HG03039 (cell line): ENCODE results near the gene PLEKHA7.
"Not testable (repeated sequence)": the region's sequence is repeated elsewhere in the genome, so short reads cannot be mapped to it uniquely, and the experiment has no call there.

Experiments
- ATAC-seq: cut with Tn5 transposase; IDR thresholded peaks from one replicate; pipeline ENCODE4 v1.9.1; 2021; ENCODE audit warnings: mild to moderate bottlenecking, moderate library complexity; ENCODE audit not compliant: unreplicated experiment

PLEKHA7 gene

DNA sequence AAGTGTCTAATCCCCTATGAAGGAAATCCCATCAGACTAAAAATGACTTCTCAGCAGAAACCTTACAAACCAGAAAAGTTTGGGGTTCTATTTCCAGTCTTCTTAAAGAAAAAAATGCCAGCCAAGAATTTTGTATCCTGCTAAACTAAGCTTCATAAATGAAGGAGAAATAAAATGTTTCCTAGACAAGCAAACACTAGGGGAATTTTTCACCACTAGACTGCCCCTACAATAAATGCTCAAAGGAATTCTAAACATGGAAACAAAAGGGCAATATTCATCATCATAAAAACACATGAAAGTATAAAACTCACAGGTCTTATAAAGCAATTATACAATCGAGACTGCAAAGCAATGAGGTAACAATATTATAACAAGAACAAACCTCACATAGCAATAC lies 124.3 kb downstream of the PLEKHA7 start:
- ATAC-seq = no peak

DNA sequence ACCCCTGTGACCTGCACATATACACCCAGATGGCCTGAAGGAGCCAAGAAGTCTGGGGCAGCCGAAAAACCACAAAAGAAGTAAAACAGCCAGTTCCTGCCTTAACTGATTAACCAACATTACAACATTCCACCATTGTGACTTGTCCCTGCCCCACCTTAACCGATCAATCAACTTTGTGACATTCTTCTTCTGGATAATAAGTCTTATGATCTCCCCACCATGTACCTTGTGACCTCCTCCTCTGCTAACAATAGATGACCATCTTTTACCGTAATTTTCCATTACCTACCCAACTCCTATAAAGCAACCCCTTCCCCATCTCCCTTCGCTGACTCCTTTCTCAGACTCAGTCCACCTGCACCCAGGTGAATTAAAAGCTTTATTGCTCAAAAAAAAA lies 125.2 kb downstream of the PLEKHA7 start:
- ATAC-seq = not testable (repeated sequence)

DNA sequence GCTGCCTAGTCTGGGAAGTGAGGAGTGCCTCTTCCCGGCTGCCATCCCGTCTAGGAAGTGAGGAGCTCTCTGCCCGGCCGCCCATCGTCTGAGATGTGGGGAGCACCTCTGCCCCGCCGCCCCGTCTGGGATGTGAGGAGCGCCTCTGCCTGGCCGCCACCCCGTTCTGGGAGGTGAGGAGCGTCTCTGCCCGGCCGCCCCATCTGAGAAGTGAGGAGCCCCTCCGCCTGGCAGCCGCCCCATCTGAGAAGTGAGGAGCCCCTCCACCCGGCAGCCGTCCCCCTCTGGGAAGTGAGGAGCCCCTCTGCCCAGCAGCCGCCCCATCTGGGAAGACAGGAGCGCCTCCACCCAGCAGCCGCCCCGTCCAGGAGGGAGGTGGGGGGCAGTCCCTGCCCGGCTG lies 126.3 kb downstream of the PLEKHA7 start:
- not testable (repeated sequence) for ATAC-seq

DNA sequence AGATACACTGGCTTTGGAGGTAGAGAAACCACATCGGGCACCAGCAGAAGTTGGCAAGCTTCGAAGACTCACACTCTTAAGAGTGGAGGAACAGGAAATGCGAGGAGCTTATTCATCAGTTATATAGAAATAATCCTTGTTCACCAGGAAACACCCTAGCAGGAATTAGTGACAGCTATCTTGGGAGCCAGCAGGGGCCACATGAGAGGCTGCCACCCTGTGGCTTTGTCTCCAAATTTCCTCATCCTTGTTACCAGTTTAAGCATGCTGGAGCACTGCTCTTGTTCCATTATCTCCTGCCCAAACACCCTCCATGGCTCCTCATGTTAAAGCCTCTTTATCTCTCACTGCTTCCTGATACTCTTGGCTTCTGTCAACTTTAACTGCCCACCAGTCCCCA lies 131.0 kb downstream of the PLEKHA7 start:
- no peak for ATAC-seq

DNA sequence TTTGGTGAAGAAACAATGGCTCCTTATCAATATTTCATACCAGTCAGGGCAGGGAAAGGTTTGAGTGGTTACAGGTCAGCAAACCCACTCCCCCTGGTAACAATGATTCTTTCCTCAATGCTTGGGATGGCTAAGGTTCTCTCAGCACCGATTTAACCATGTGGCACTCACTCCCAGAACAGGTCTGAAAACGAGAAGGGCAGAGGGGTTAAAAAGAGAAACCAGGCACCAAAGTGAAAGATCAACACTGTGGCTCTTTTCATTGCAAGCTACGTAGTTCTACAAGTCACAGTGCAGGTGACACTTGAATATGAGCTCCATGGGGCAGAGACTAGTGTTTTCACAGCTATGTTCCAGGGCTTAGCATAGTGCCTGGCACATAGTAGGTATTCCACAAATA lies 132.4 kb downstream of the PLEKHA7 start:
- ATAC-seq = no peak

DNA sequence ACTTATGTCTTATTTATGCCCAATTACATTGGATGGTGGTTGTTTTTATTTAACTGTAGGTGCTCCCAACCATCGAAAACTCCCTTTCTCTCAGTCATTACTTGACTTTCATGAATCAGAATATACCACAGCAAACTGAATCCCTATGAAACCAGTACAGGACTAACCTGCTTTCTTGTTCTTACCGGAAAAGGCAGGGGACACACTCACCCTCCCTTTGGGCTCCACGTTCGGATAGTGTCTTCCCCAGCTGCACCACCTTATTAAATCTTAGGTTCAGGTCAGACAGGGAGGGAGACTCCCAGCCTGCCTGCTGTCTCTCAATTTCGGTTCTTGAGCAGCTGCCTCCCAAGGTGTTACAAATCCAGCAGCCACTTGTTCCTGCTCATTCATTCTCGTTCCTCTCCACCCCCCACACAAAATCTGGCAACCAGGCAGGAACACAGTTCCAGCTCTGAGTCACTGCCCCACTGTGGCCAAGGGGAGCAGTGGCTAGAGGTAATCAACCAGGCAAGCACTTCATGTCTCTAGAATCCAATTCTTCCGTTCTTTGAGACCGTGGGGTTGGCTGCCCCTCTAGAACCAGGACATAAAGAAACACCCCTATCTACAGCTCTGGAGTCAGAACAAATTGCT lies 133.0 kb downstream of the PLEKHA7 start:
- no peak for ATAC-seq

DNA sequence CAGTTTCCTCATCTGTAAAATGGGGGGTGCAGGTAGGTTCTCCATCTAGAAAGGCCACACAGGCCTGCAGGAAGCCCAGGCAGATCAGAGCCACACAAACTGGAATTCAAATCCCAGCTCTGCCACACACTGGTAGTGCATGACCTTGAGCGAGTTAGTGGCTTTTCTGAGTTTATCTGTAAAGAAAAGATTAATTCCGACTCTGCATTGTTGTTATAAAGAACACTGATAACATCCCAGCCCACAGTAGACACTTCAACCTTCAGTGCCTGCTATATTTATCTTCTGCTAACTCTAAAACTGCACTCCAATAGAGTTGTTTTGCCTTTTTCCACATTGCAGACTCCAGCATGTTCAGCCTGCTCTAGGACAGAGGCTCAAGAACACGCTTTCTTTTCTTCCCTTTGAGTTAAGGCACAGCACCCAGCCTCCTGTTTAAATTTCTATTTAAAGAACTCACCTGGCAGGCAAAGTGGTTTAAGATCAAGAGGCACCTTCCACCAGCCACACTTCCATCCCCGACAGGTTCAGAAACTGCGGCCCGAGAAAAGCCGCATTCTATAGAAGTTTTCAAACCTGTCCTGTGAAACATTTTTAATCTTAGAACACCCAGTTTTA lies 133.9 kb downstream of the PLEKHA7 start:
- no peak for ATAC-seq

DNA sequence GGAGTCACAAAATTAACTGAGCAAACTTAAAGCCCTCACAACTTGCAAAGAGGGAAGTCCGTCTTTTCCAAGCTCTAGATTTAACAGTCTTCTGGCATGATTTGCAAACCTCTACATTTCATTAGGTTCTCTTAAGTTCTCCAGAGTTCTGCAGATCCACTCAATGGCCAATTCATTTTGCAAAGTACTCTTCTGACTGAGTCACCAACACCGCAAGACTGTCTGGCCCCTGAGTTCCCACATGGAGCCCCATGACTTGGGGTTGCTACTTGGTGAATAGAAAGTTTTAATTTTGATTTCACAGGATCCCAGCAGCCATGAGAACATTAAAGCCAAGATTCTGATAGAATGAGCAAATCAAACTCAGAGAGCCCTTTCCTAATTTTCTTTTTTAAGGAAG lies 134.5 kb downstream of the PLEKHA7 start:
- ATAC-seq = no peak

DNA sequence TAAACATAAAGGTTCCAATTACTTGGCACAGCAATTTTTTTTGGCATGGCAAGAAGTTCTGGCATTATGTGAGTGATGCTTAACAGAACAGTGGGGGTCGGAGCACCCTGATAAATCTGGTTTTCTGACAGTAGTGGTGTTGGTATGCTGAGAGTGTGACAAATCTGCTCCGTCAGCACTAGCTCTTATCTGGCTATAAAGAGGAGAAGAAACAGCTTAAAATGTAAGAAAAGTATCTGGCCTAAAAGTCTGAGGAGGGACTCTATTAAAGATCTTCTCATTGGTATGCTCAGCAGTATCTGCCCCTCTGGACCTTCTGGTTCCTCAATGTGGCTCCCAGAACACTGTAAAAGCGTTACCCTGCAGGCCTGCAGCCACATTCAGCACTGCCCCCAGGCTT lies 137.4 kb downstream of the PLEKHA7 start:
- ATAC-seq = no peak

DNA sequence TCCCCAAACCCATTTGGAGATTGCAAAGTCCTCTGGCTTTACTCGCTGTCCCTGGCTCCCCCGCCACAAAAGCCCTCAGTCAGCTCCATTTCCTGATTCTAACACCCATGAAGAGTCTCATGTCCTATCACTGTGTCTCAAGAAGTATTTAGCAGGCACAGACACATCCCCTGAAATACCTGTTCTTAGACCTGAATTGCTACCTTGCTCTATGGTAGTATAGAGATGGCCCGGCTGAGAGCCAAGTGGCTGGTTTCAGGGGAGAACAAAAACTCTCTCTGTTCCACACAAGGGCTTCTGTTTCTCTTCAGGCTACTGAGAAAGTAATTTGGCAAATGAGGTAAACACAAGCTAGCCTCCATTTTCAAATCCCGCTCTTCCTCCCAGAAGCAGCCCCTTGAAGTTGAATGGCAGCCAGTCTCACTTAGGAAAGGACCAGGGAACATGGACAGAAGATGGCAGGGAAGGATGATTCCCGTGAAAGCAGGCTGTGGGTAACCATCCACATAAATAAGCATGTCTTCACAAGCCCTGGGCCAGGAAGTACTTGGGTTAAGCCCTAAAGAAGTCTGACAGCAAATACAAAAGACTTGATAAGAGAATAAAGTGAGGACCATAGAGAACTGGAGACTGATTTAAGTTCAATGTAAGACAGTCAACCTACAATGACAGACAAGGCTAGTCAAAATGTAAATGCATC lies 138.0 kb downstream of the PLEKHA7 start:
- no peak for ATAC-seq

DNA sequence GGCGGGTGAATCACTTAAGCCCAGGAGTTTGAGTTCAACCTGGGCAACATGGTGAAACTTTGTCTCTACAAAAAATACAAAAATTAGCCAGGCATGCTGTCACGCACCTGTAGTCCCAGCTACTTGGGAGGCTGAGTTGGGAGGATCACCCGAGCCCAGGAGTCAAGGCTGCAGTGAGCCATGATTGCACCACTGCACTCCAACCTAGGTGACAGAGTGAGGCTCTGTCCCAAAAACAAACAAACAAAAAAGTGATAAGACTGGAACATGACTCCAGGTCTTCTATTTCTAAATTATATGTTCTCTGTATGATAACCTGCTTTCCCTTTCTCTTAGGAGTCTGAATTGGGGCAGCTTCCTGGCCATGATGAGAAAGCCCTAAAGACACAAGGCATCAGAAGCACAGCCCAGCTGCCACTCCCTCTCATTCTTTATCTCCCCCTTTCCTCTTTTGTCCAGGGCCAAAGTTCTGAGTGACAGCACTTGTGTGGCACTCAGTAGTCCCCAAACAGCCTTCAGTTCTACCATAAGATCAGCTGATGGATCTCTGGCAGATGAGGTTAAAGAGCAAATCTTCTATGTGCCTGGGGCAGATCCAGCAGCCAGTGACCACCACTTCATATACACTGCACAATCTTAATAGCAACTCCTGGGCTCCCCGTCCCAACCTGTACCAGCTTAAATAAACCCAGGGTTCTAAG lies 139.8 kb downstream of the PLEKHA7 start:
- no peak for ATAC-seq

DNA sequence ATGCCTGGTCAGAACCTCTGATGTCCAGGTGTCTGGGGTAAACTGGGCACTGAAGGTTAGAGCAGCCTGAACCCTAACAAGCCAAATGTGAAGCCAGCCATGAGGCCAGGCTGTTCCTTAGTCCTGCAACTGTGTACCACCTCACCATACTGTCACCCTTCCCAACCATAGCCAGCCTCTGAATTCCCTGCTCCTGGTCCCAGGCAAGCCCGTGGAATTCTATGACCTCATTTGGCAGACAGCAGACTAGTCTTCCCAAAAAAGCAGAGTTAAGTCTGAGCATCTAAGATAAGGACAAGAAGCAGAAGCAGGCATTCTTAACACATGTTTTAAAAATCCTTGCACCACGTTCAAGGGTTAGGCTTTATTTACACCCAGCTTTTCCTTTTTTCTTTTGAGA lies 140.9 kb downstream of the PLEKHA7 start:
- ATAC-seq = no peak

DNA sequence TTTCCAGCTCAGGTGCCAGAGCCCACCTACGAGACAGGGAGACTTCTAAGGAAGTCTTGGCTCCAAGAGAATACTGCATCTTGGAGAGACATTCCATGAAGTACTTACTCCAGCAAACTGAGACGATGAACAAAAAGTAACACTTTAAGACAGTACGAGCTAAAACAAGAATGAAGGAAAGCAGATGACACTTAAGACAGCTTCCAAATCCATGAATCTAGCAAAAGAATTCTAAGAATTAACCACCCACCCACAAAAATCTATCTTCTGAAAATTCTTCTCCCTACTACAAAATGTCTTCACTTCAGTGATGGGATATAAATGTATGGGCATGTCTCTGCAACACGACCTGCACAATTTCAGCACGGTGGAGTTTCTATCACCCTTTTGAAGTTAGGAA lies 142.8 kb downstream of the PLEKHA7 start:
- ATAC-seq = no peak

DNA sequence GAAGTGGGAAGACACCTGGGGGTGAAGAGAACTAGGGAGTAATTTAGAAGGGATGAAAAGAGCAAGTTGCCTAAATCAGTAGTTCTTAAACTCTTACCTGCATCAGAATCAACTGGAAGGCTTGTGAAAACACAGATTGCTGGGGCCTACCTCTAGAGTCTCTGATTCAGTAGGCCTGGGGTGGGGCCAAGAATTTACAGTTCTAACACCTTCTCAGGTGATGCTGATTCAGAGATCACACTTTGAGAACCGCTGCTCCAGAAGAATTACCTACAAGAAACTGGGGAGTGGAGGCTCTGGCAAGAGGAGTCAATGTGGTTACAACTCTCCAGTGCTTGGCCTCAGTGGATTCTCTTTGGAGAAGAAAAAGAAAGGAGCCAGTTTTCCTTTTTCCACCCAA lies 147.1 kb downstream of the PLEKHA7 start:
- no peak for ATAC-seq

DNA sequence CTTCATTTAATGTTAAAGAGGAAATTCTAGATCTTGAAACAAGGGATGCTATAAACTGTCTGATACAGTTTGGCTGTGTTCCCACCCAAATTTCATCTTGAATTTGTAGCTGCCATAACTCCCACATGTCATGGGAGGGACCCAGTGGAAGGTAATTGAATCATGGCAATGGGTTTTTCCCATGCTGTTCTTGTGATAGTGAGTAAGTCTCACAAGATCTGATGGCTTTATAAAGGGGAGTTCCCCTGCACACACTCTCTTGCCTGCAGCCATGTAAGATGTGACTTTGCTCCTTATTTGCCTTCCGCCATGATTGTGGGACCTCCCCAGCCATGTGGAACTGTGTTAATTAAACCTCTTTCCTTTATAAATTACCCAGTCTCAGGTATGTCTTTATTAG lies 149.8 kb downstream of the PLEKHA7 start:
- not testable (repeated sequence) for ATAC-seq

DNA sequence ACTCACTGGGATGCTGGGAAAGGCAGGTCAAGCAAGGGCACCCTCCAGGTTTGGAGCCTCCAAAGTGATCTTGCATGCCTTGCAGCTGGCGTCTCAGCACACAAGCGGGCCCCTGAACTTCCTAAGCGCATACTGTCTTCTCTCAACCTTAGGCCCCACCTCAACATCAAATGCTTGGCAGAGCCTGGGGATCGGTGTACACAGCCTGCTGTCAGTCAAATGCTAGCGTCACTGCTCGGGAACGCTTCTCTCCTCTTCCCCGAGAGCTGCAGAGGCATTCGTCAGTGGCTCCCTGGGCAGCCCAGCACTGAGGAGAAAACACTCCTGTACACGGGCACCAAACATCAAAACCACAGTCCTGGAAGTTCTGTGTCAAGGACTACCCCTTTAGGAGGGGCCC lies 150.8 kb downstream of the PLEKHA7 start:
- ATAC-seq = no peak

DNA sequence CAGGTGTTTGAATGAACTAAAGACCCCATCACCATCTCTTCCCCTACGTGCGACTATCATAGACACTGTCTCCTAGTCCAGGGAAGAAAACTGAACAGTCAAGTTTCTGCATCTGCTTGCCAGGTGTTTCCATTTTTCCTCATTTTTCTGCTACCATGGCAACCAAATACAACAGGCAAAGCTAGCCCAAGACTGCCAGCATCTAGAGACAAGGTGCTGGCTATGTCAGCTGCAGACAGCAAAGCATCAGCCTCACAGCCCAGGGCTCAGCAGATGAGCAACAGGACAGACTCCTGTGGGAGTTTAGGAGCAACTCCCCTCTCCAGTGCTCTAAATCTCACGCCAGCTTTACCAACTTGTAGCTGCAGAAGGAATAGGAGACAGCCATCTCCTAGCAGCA lies 151.5 kb downstream of the PLEKHA7 start:
- no peak for ATAC-seq

DNA sequence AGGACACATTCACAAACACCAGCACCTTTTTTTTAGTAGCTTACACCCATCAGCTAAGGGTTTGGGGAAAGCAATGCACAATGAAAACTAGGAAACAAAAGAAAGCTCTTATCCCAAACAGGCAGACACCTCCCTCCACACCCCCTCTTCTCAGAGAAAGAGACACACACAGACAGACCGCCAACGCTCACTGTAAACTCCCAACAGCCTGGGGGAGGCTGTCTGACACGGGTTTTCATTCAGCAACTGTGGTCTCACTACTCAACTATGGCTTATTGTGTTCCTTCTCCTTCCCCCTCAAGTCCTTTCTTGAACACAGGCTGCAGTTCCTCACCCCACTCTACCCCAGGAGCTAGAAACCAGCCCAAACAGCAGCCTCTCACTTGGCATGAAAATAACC lies 152.4 kb downstream of the PLEKHA7 start:
- ATAC-seq = no peak

DNA sequence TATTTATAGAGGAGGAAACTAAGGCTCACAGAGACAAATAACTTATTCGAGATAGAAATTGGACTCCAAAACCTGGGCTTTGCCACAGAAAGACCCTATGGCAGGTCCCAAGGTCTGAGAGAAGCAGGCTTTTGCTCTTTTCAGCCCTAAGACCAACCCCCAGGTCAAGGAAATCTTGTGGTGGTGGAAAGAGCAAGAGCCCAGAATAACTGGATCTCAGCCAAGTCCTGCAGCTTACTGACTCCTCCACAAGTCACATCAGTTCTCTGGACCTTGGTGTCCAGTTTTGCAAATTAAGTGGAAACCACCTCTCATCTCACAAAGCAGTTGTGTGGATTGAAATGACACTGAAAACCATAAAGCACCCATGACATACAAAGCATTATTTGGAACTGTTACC lies 153.6 kb downstream of the PLEKHA7 start:
- no peak for ATAC-seq

DNA sequence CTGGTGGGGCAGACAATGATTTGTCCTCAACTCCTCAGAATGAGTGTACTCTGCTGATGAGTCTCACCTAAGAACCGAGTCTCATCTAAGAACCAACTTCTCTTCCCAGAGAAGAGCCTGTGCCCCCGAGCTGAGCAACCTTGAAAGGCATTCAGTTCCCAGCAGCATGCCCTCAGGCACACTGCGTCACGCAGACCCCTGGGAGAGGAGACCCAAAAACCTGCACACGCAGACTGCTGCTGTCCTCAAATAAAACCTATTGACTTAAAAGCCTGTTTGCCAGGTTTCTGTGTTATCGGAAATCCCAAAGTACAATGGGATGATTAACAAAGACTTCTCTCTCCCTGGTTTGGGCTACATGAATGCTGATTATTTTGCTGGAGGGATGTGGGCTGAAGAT lies 154.6 kb downstream of the PLEKHA7 start:
- no peak for ATAC-seq

DNA sequence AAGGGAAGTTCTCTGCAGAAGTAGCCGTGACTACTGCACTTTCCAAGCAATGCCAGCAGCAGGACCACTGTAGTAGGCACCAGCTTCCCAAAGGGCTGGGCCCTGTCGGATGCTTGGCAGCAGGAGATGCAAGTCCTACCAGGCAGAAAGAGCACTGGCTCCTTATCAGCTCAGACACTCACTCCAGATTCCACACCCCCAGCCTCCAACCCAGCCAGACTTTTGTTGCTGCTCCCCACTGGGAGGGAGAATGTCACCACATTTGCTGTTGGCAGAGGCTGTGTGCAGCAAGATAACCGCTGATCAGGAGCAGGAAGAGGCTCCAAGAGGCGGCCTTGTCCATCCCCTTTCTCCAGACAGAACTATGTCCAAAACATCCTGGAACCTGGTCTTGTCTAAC lies 157.0 kb downstream of the PLEKHA7 start:
- ATAC-seq = no peak

DNA sequence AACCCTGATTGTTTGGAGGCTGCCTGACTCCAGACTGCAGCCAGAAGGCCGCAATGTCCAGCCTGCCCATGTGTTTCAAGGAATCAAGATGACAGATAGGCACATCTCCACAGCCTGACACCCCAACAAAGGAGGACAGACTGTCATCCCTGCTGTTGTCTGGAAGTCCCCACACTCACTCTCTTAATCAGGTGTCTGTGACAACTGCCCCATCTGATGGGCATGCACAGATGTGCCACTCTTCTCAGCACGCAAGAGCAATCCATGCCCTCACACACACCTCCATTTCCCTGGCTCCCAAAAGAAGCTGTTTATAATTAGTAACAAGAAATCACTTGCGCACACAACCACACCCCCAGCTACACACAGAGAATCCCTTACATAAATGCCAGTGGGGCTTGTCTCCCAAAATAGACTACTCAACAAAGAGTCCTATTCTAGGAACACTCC lies 158.2 kb downstream of the PLEKHA7 start:
- no peak for ATAC-seq
